NB4 (cell line): ENCODE data around the gene NIPBL.

Experiments used
- MYC ChIP-seq: IDR thresholded peaks from 2 replicates; pipeline ENCODE4 v1.6.1; 2011; ENCODE audit warnings: low read depth, low read length
- TF ChIP-seq, protein P1 (sequence below): IDR thresholded peaks from one replicate; pipeline ENCODE4 v1.5.1; 2012; ENCODE audit warnings: low read depth, low read length

DNA sequence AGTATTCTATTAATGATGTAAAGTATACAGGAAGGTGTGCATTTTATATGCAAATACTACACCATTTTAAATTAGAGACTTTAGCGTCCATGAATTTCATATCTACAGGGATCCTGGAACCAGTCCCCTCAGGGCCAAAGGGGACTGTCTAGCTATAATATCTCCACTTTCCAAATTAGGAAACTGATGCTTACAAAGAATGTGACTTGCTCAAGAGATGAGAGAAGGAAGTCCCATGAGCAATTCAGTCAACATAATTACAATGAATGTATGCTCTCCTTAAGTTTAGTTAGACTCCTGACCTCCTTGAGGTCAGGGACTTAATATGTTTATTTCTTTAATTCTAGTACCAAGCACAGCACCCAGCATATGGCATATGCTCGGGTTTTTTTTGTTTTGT, 23.7 kb downstream of the NIPBL start:
- TF ChIP-seq, protein P1, sequence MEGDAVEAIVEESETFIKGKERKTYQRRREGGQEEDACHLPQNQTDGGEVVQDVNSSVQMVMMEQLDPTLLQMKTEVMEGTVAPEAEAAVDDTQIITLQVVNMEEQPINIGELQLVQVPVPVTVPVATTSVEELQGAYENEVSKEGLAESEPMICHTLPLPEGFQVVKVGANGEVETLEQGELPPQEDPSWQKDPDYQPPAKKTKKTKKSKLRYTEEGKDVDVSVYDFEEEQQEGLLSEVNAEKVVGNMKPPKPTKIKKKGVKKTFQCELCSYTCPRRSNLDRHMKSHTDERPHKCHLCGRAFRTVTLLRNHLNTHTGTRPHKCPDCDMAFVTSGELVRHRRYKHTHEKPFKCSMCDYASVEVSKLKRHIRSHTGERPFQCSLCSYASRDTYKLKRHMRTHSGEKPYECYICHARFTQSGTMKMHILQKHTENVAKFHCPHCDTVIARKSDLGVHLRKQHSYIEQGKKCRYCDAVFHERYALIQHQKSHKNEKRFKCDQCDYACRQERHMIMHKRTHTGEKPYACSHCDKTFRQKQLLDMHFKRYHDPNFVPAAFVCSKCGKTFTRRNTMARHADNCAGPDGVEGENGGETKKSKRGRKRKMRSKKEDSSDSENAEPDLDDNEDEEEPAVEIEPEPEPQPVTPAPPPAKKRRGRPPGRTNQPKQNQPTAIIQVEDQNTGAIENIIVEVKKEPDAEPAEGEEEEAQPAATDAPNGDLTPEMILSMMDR = no peak
- no peak for TF ChIP-seq MYC
